Calu3 (cell line): ENCODE results near the gene EPHA8. TPM values are rescaled to one million over a fixed set of nuclear protein-coding genes. Genes with fewer than 3 reads are reported as not detected.

Experiments
- BruUV-seq: library from RNA; stranded (reverse); fragments of 400-500 nt; replicated peaks from 2 replicates; lab custom pipeline; 2021; lab: Mats Ljungman, UMichigan
- CTCF ChIA-PET: fragments of 300-600 bp; sonication (Branson Sonifier 250); formaldehyde crosslinking; loops from one replicate; lab custom pipeline; 2022; ENCODE audit warnings: antibody characterized with exemption; lab: Charles Lee
- DNase-seq: peaks from one replicate; pipeline ENCODE4 v3.0.0; 2022
- H3K27ac Mint-ChIP-seq: one replicate; pipeline ENCODE4 v1.8.0; 2022; ENCODE audit warnings: mixed read lengths; ENCODE audit not compliant: unreplicated experiment
- H3K27me3 Mint-ChIP-seq: one replicate; pipeline ENCODE4 v1.8.0; 2022; ENCODE audit warnings: mixed read lengths; ENCODE audit not compliant: unreplicated experiment
- H3K36me3 Mint-ChIP-seq: one replicate; pipeline ENCODE4 v1.8.0; 2022; ENCODE audit warnings: mild to moderate bottlenecking, moderate library complexity, mixed read lengths; ENCODE audit not compliant: insufficient read depth, unreplicated experiment
- H3K4me1 Mint-ChIP-seq: one replicate; pipeline ENCODE4 v1.8.0; 2022; ENCODE audit warnings: mild to moderate bottlenecking, low read depth, mixed read lengths; ENCODE audit not compliant: unreplicated experiment
- H3K4me3 Mint-ChIP-seq: one replicate; pipeline ENCODE4 v1.8.0; 2022; ENCODE audit warnings: mild to moderate bottlenecking, low read depth, moderate library complexity, mixed read lengths; ENCODE audit not compliant: unreplicated experiment
- H3K9me3 Mint-ChIP-seq: one replicate; pipeline ENCODE4 v1.8.0; 2022; ENCODE audit warnings: low read depth, mixed read lengths; ENCODE audit not compliant: unreplicated experiment
- intact Hi-C: fragments of 100-400 bp; cut with micrococcal nuclease; formaldehyde crosslinking; loops from one replicate; pipeline ENCODE4 v1.10.0; 2022; ENCODE audit not compliant: unreplicated experiment
- total RNA-seq: library from RNA; stranded (reverse); gene quantifications from 2 replicates; pipeline ENCODE4 v1.2.3, GENCODE V29; 2022
- TF ChIP-seq, protein P1 (sequence below): fragments of 200-600 bp; IDR thresholded peaks from one replicate; pipeline ENCODE4 v1.8.0; 2022; ENCODE audit warnings: antibody characterized with exemption; ENCODE audit not compliant: unreplicated experiment

The EPHA8 gene
- total RNA-seq, 1 experiment from 2014 or later: not detected

DNA sequence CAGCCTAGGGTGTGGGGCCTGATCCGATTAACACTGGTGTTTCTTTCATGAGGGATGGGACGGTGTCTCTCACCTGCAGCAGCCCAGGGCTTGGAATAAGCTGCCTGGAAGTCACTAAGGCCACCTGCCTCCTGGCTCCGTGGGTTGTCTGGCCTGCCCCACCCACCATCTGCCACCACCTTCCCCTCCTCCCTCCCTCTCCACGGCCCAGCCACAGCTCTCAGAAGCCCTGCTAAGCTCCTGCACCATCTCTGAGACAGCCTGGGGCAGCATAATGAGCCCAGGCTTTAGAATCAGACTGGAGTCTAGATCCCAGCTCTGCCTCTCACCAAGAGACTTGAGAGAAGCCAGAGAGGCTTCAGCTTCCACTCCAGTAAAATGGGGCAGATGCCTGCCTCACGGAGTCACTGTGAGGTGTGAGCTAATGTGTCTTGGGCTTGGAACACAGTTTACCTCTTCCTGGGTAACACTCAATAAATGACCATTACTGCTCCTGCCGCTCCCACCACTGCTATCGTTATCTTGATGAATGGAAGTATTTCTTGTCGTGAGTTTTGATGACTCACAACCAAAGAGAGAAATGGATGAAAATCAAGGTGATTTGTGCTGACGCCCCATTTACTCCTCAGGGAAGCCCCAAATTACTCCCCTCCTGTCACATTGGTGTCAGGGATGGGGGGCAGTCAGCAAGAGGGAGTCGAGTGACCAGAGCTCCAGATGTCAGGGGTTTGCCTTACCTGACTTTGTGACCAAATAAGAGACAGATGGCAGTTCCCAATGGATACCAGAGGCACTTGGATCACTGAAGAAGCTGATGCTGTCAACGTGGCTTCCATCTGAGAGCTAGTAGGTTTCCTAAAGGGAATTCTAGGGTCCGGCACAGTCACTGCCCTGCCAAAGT is 49.6 kb downstream of the EPHA8 start:
- CTCF ChIA-PET: interaction anchor here (0.6 kb wide), 1 partner anchor 22 kb away, joined by 3 read pairs; no protein-coding TSS in a partner anchor
- no peak overlapping the region for H3K4me3 Mint-ChIP-seq
- peaks cover 95% of the 10 kb centered on the region for H3K27me3 Mint-ChIP-seq
- intact Hi-C loops: no loop called here
- BruUV-seq: no TSS peak
- H3K27ac Mint-ChIP-seq: no peak overlapping the region
- no peaks in the 10 kb centered on the region for H3K4me1 Mint-ChIP-seq
- no peaks in the 10 kb centered on the region for H3K36me3 Mint-ChIP-seq
- no peaks in the 10 kb centered on the region for H3K9me3 Mint-ChIP-seq
- DNase-seq: no peak
- TF ChIP-seq, protein P1, sequence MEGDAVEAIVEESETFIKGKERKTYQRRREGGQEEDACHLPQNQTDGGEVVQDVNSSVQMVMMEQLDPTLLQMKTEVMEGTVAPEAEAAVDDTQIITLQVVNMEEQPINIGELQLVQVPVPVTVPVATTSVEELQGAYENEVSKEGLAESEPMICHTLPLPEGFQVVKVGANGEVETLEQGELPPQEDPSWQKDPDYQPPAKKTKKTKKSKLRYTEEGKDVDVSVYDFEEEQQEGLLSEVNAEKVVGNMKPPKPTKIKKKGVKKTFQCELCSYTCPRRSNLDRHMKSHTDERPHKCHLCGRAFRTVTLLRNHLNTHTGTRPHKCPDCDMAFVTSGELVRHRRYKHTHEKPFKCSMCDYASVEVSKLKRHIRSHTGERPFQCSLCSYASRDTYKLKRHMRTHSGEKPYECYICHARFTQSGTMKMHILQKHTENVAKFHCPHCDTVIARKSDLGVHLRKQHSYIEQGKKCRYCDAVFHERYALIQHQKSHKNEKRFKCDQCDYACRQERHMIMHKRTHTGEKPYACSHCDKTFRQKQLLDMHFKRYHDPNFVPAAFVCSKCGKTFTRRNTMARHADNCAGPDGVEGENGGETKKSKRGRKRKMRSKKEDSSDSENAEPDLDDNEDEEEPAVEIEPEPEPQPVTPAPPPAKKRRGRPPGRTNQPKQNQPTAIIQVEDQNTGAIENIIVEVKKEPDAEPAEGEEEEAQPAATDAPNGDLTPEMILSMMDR: no peak

DNA sequence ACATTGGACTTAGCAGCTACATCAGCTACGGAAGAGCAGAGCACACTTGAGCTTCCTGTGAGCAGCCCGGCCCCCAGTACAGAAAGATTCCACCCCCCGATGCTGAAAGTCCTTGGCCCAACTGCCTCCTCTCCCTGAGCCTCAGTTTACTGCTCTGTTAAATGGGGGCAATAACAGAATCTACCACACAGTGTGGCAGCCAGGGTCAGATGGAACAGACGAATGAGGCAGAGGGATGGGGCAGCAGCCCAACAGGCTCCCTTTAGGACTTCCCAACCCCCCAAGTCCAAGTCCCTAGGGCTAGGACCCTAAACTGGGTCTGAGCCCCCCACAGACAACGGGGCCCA is 50.3 kb downstream of the EPHA8 start:
- H3K27me3 Mint-ChIP-seq: peaks cover 95% of the 10 kb centered on the region
- no peaks in the 10 kb centered on the region for H3K9me3 Mint-ChIP-seq
- CTCF ChIA-PET: no interaction called here
- no peaks in the 10 kb centered on the region for H3K36me3 Mint-ChIP-seq
- no peaks in the 10 kb centered on the region for H3K4me1 Mint-ChIP-seq
- no peak overlapping the region for H3K27ac Mint-ChIP-seq
- H3K4me3 Mint-ChIP-seq: no peak overlapping the region
- intact Hi-C loops: no loop called here
- no peak for DNase-seq
- no TSS peak for BruUV-seq
- TF ChIP-seq, protein P1: no peak

DNA sequence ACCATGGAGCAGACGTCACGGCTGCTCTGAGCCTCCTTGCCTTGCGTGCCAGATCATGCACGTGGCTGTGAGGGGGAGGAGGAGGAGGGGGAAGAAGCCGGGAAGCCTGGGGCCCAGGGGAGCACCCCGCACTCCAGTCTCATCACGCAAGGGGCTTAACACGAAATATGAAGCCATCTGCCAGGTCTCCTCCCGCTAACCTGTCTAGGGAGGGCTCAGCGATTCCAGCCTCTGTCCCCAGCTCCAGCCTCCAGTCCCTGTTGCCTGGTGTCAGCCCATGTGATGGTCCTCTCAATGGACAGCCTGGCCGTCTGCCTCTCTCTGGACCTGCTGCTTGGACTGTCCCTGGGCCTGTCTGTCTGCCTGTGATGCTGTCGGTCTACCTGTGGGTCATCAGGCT is 50.7 kb downstream of the EPHA8 start:
- Mint-ChIP-seq H3K36me3 (no peaks in the 10 kb centered on the region), H3K27me3 (peaks cover 95% of the 10 kb centered on the region), H3K4me3 (no peak overlapping the region), H3K4me1 (no peaks in the 10 kb centered on the region), H3K27ac (no peak overlapping the region), H3K9me3 (no peaks in the 10 kb centered on the region)
- TF ChIP-seq, protein P1: no peak
- DNase-seq: no peak
- intact Hi-C loops: no loop called here
- CTCF ChIA-PET: interaction anchor here (0.6 kb wide), 1 partner anchor 749 kb away, joined by 3 read pairs; no protein-coding TSS in a partner anchor
- no TSS peak for BruUV-seq

DNA sequence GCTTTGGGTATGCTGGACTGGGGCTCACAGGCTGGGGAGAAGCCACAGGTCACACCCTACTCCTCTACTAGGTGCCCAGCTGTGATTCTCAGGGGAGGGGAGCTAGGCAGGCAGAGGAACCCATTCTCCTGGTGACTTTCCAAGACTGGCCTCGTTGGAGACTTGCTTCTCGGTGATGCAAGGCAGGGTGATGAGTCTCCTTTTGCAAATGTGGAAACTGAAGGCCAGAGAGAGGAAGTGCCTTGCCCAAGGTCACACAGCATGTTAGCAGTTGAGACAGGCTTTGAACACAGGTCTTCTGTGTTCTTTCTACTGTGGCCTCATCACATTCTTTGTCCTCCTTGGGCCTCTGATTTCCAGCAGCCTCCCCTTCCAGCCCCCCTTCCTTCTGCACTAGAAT is 52.6 kb downstream of the EPHA8 start:
- no peaks in the 10 kb centered on the region for H3K4me1 Mint-ChIP-seq
- TF ChIP-seq, protein P1: no peak
- DNase-seq: no peak
- CTCF ChIA-PET: interaction anchor here (0.5 kb wide), 1 partner anchor 25 kb away, joined by 6 read pairs; no protein-coding TSS in a partner anchor
- H3K27ac Mint-ChIP-seq: no peak overlapping the region
- intact Hi-C loops: no loop called here
- no peak overlapping the region for H3K4me3 Mint-ChIP-seq
- BruUV-seq: no TSS peak
- no peaks in the 10 kb centered on the region for H3K36me3 Mint-ChIP-seq
- no peaks in the 10 kb centered on the region for H3K9me3 Mint-ChIP-seq
- peaks cover 88% of the 10 kb centered on the region for H3K27me3 Mint-ChIP-seq
